Measurements from ENCODE around the gene KRT1. TPM values are rescaled to one million over a fixed set of nuclear protein-coding genes. Genes with fewer than 3 reads are reported as not detected.

Gene KRT1
- total and polyA plus RNA-seq, 2 donors (not counting 1 experiment from before 2014, with no cell fraction given) = not detected

DNA sequence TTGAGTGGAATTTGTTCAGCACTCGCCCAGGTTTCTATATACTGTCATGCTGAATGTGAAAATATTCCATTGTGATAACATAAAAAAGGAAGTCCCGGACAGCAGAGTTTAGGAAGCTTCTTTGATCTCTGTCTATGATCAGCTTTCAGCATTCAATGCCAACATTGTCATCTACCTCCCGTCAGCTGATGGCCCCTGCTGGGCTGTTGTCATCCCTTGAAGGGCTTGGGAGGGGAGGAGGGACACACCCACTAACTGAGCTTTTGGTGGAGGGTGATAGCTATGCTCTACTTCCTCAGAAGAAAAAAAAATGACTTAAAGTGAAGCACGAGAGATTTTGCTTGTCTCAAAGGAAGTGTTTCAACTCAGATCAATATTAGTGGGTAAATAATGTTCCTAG lies 27.8 kb upstream of the KRT1 start:
- no peaks in the 10 kb centered on the region for H3K36me3 ChIP-seq (ENCODE audit: control insufficient read depth, insufficient read depth, low read length)
- no peaks in the 10 kb centered on the region for H3K9me3 ChIP-seq (ENCODE audit: control insufficient read depth, insufficient read depth, low read depth, low read length)
- DNase-seq (ENCODE audit: low read depth in 2 of 2) = no peak
- H3K4me3 ChIP-seq (replicated peaks in 1 of 4; ENCODE audit: control extremely low read depth in 1 of 4, insufficient read depth in 1 of 4, low read depth in 3 of 4, low read length in 4 of 4) = no peak overlapping the region
- H4K20me1 ChIP-seq (ENCODE audit: control insufficient read depth, extremely low read depth, insufficient read depth, low read length) = no peaks in the 10 kb centered on the region
- H3K79me2 ChIP-seq (ENCODE audit: control insufficient read depth, insufficient read depth, low read length) = no peaks in the 10 kb centered on the region
- no peak overlapping the region for H3K27ac ChIP-seq (ENCODE audit: insufficient read depth, low read length)
- TF ChIP-seq EZH2 (IDR thresholded peaks at IDR 0.05; ENCODE audit: low read length, missing control alignments) (no peak), CTCF (conservative IDR thresholded peaks at IDR 0.05 in 1 of 2, IDR thresholded peaks at IDR 0.05 in 1 of 2; ENCODE audit: low read depth in 1 of 2, low read length in 2 of 2) (no peak)
- H2AFZ ChIP-seq (ENCODE audit: low read length) = no peak overlapping the region
- no peaks in the 10 kb centered on the region for H3K4me1 ChIP-seq (ENCODE audit: control insufficient read depth, extremely low read depth, insufficient read depth, low read length)
- H3K9ac ChIP-seq (ENCODE audit: insufficient read depth, low read length) = no peak overlapping the region
- no peak overlapping the region for H3K4me2 ChIP-seq (ENCODE audit: extremely low read depth, insufficient read depth, low read length)
- H3K27me3 ChIP-seq (ENCODE audit: control insufficient read depth, insufficient read depth, low read length) = peaks cover 4% of the 10 kb centered on the region

GRCh38 chr12:52704464-52704863 lies 24.3 kb upstream of the KRT1 start:
- no peak overlapping the region for H3K4me3 ChIP-seq (replicated peaks in 1 of 4; ENCODE audit: control extremely low read depth in 1 of 4, insufficient read depth in 1 of 4, low read depth in 3 of 4, low read length in 4 of 4)
- H4K20me1 ChIP-seq (ENCODE audit: control insufficient read depth, extremely low read depth, insufficient read depth, low read length) = no peaks in the 10 kb centered on the region
- no peaks in the 10 kb centered on the region for H3K4me1 ChIP-seq (ENCODE audit: control insufficient read depth, extremely low read depth, insufficient read depth, low read length)
- no peaks in the 10 kb centered on the region for H3K27me3 ChIP-seq (ENCODE audit: control insufficient read depth, insufficient read depth, low read length)
- H3K36me3 ChIP-seq (ENCODE audit: control insufficient read depth, insufficient read depth, low read length) = no peaks in the 10 kb centered on the region
- H2AFZ ChIP-seq (ENCODE audit: low read length) = no peak overlapping the region
- TF ChIP-seq CTCF (conservative IDR thresholded peaks at IDR 0.05 in 1 of 2, IDR thresholded peaks at IDR 0.05 in 1 of 2; ENCODE audit: low read depth in 1 of 2, low read length in 2 of 2) (no peak), EZH2 (IDR thresholded peaks at IDR 0.05; ENCODE audit: low read length, missing control alignments) (no peak)
- H3K9ac ChIP-seq (ENCODE audit: insufficient read depth, low read length) = no peak overlapping the region
- no peaks in the 10 kb centered on the region for H3K79me2 ChIP-seq (ENCODE audit: control insufficient read depth, insufficient read depth, low read length)
- no peaks in the 10 kb centered on the region for H3K9me3 ChIP-seq (ENCODE audit: control insufficient read depth, insufficient read depth, low read depth, low read length)
- no peak for DNase-seq (ENCODE audit: low read depth in 2 of 2)
- no peak overlapping the region for H3K4me2 ChIP-seq (ENCODE audit: extremely low read depth, insufficient read depth, low read length)
- no peak overlapping the region for H3K27ac ChIP-seq (ENCODE audit: insufficient read depth, low read length)

GRCh38 chr12:52703878-52704277 lies 23.7 kb upstream of the KRT1 start:
- H3K79me2 ChIP-seq (ENCODE audit: control insufficient read depth, insufficient read depth, low read length) = no peaks in the 10 kb centered on the region
- no peak overlapping the region for H3K9ac ChIP-seq (ENCODE audit: insufficient read depth, low read length)
- H3K9me3 ChIP-seq (ENCODE audit: control insufficient read depth, insufficient read depth, low read depth, low read length) = no peaks in the 10 kb centered on the region
- no peak overlapping the region for H3K4me2 ChIP-seq (ENCODE audit: extremely low read depth, insufficient read depth, low read length)
- TF ChIP-seq EZH2 (IDR thresholded peaks at IDR 0.05; ENCODE audit: low read length, missing control alignments) (no peak), CTCF (conservative IDR thresholded peaks at IDR 0.05 in 1 of 2, IDR thresholded peaks at IDR 0.05 in 1 of 2; ENCODE audit: low read depth in 1 of 2, low read length in 2 of 2) (no peak)
- no peaks in the 10 kb centered on the region for H3K4me1 ChIP-seq (ENCODE audit: control insufficient read depth, extremely low read depth, insufficient read depth, low read length)
- DNase-seq (ENCODE audit: low read depth in 2 of 2) = no peak
- no peaks in the 10 kb centered on the region for H4K20me1 ChIP-seq (ENCODE audit: control insufficient read depth, extremely low read depth, insufficient read depth, low read length)
- H3K27me3 ChIP-seq (ENCODE audit: control insufficient read depth, insufficient read depth, low read length) = no peaks in the 10 kb centered on the region
- no peaks in the 10 kb centered on the region for H3K36me3 ChIP-seq (ENCODE audit: control insufficient read depth, insufficient read depth, low read length)
- no peak overlapping the region for H3K4me3 ChIP-seq (replicated peaks in 1 of 4; ENCODE audit: control extremely low read depth in 1 of 4, insufficient read depth in 1 of 4, low read depth in 3 of 4, low read length in 4 of 4)
- no peak overlapping the region for H2AFZ ChIP-seq (ENCODE audit: low read length)
- H3K27ac ChIP-seq (ENCODE audit: insufficient read depth, low read length) = no peak overlapping the region

Measured in fibroblast of lung (primary cell).